K562 (cell line): ENCODE results near the gene MACROD2. TPM values are rescaled to one million over a fixed set of nuclear protein-coding genes. Genes with fewer than 3 reads are reported as not detected.

Experiments used
- ATAC-seq: fragments of 200-7000 bp; cut with Tn5 transposase; 3 replicates; pipeline ENCODE4 v1.9.1; 2020; ENCODE audit warnings: moderate library complexity
- BruUV-seq: library from RNA; stranded (reverse); fragments of 400-500 nt; replicated peaks from 2 replicates; lab custom pipeline; 2021; lab: Mats Ljungman, UMichigan
- CTCF ChIA-PET: fragments of 300-600 bp; formaldehyde crosslinking; extraction: SDS; loops from one replicate; lab custom pipeline; 2021; ENCODE audit warnings: low intra/inter-chr PET ratio; lab: Yijun Ruan, JAX
- POLR2A ChIA-PET: fragments of 300-600, 350-650 bp; sonication (Branson Sonifier 250); formaldehyde crosslinking; extraction: SDS; loops from one replicate; lab custom pipeline; 2021; ENCODE audit warnings: antibody characterized with exemption, inconsistent platforms; lab: Yijun Ruan, JAX
- DNase-seq, 4 experiments: peaks; one replicate each; pipeline versions ENCODE4 v3.0.0 to v3.0.0-alpha.2; 2011 to 2018; ENCODE audit warnings: low spot score in 3 of 4, mixed read lengths in 3 of 4; ENCODE audit errors: extremely low read depth in 1 of 4
- FAIRE-seq: peaks from 2 replicates; lab custom pipeline; 2011; peaks lifted over from hg19 to GRCh38; lab: Jason Lieb, UNC
- H2AFZ ChIP-seq: 2 replicates; pipeline ENCODE4 v1.6.0; 2011; ENCODE audit warnings: low read depth, low read length, control low read depth, inconsistent platforms
- H3K27ac ChIP-seq: fragments of 200-600 bp; 3 replicates; pipeline ENCODE4 v1.8.0; 2011; ENCODE audit warnings: low read depth, mild to moderate bottlenecking, control low read depth, inconsistent platforms, low read length, moderate library complexity, mixed read lengths; ENCODE audit errors: extremely low read depth
- H3K27me3 ChIP-seq, 2 experiments: fragments of 300-600 bp in 1 of 2; 2 replicates in 1 of 2; 3 replicates in 1 of 2; pipeline versions ENCODE4 v1.6.0 to v1.8.0; 2011; ENCODE audit warnings: inconsistent platforms in 2 of 2, low read length in 2 of 2, mild to moderate bottlenecking in 1 of 2, mixed read lengths in 1 of 2, moderate library complexity in 1 of 2; ENCODE audit not compliant: control insufficient read depth in 2 of 2, insufficient read depth in 2 of 2
- H3K36me3 ChIP-seq: fragments of 300-600 bp; 3 replicates; pipeline ENCODE4 v1.8.0; 2011; ENCODE audit warnings: mild to moderate bottlenecking, low read length, inconsistent platforms; ENCODE audit not compliant: control insufficient read depth, insufficient read depth
- H3K4me1 ChIP-seq, 2 experiments: fragments of 200-600 bp in 1 of 2; replicated peaks in 1 of 2; 2 replicates in 1 of 2; 3 replicates in 1 of 2; pipeline versions ENCODE4 v1.5.1 to v1.8.0; 2011; ENCODE audit warnings: inconsistent platforms in 2 of 2, low read length in 2 of 2, mild to moderate bottlenecking in 1 of 2, mixed read lengths in 1 of 2, moderate library complexity in 1 of 2; ENCODE audit not compliant: control insufficient read depth in 2 of 2, insufficient read depth in 2 of 2
- H3K4me2 ChIP-seq: 2 replicates; pipeline ENCODE4 v1.6.1; 2011; ENCODE audit warnings: low read length, control low read depth, inconsistent platforms, mixed read lengths; ENCODE audit not compliant: insufficient read depth
- H3K4me3 ChIP-seq: fragments of 200-600 bp; sonication (generic), shearing (Covaris generic); 2 replicates; pipeline ENCODE4 v1.5.1; 2016; ENCODE audit warnings: control low read depth, inconsistent platforms
- H3K79me2 ChIP-seq: fragments of 200-600 bp; 3 replicates; pipeline ENCODE4 v1.8.0; 2011; ENCODE audit warnings: low read length, inconsistent platforms; ENCODE audit not compliant: control insufficient read depth, insufficient read depth
- H3K9ac ChIP-seq, 2 experiments: 2 replicates each; pipeline versions ENCODE4 v1.6.0 to v1.6.1; 2011; ENCODE audit warnings: low read depth in 2 of 2, low read length in 2 of 2, control low read depth in 1 of 2, inconsistent platforms in 1 of 2, mild to moderate bottlenecking in 1 of 2, mixed read lengths in 1 of 2; ENCODE audit not compliant: insufficient read depth in 1 of 2
- H3K9me1 ChIP-seq: one replicate; pipeline ENCODE4 v1.6.0; 2011; ENCODE audit warnings: inconsistent platforms, mild to moderate bottlenecking, low read length, moderate library complexity; ENCODE audit not compliant: control insufficient read depth, insufficient read depth
- H3K9me3 ChIP-seq: replicated peaks from 2 replicates; pipeline ENCODE4 v1.5.1; 2011; ENCODE audit warnings: low read depth, low read length, inconsistent platforms; ENCODE audit not compliant: control insufficient read depth, insufficient read depth
- H4K20me1 ChIP-seq: replicated peaks from 2 replicates; pipeline ENCODE4 v1.6.1; 2011; ENCODE audit warnings: low read length, inconsistent platforms, mixed read lengths; ENCODE audit not compliant: control insufficient read depth, insufficient read depth
- ADNP ChIP-seq: fragments of 200-800 bp; sonication (Bioruptor generic); IDR thresholded peaks from 2 replicates; pipeline ENCODE4 v1.6.1; 2016; ENCODE audit warnings: missing genetic modification characterization, missing compliant biosample characterization
- ARID2 ChIP-seq: fragments of 450-650 bp; IDR thresholded peaks from 2 replicates; pipeline ENCODE4 v1.6.1; 2017; ENCODE audit warnings: antibody characterized with exemption, mild to moderate bottlenecking
- ELF1 ChIP-seq: fragments of 200-800 bp; sonication (Bioruptor generic); IDR thresholded peaks from 2 replicates; pipeline ENCODE4 v1.6.1; 2016; ENCODE audit warnings: missing genetic modification characterization, missing compliant biosample characterization
- PTBP1 ChIP-seq: fragments of 200-400 bp; formaldehyde crosslinking; IDR thresholded peaks from 2 replicates; pipeline ENCODE4 v1.6.1; 2017; ENCODE audit warnings: low read depth, low read length
- SIRT6 ChIP-seq: IDR thresholded peaks from one replicate; pipeline ENCODE4 v1.6.1; 2012; ENCODE audit warnings: low read depth, mild to moderate bottlenecking, control low read depth, inconsistent platforms, low read length, moderate library complexity
- SMARCB1 ChIP-seq: IDR thresholded peaks from 2 replicates; pipeline ENCODE4 v1.6.1; 2011; ENCODE audit warnings: improper control_type of control experiment, low read depth; ENCODE audit not compliant: insufficient read length
- SUPT5H ChIP-seq: fragments of 450-650 bp; IDR thresholded peaks from 2 replicates; pipeline ENCODE4 v1.6.1; 2016
- ZBED1 ChIP-seq: IDR thresholded peaks from 2 replicates; pipeline ENCODE4 v1.6.1; 2014
- ZC3H4 ChIP-seq: sonication (generic); formaldehyde crosslinking; IDR thresholded peaks from 2 replicates; pipeline ENCODE4 v1.9.0; 2021; ENCODE audit warnings: missing genetic modification reagents, borderline replicate concordance
- ZNF408 ChIP-seq: fragments of 250-450 bp; sonication (Bioruptor Pico); IDR thresholded peaks from 2 replicates; pipeline ENCODE4 v1.4.0; 2020; ENCODE audit warnings: low read depth, mild to moderate bottlenecking, moderate library complexity
- ZNF551 ChIP-seq: fragments of 250-450 bp; sonication (Bioruptor Pico); IDR thresholded peaks from 2 replicates; pipeline ENCODE4 v1.5.0; 2021; ENCODE audit warnings: mild to moderate bottlenecking, moderate library complexity
- WGBS: fragments of 100-300 bp; shearing (Covaris generic); methylation state at CpG from one replicate; pipeline ENCODE4 v1.1.6; 2016; ENCODE audit warnings: low coverage, mixed read lengths; ENCODE audit not compliant: insufficient coverage; ENCODE audit errors: missing lambda C conversion rate; 5-methylcytosine and 5-hydroxymethylcytosine counted together
- in situ Hi-C: fragments of 300-500 bp; cut with MboI; formaldehyde crosslinking; loops from 4 replicates; pipeline ENCODE4 v1.15.0; 2018; ENCODE audit warnings: inconsistent platforms, mixed read lengths
- intact Hi-C: fragments of 100-400 bp; cut with micrococcal nuclease; formaldehyde crosslinking; loops from 2 replicates; pipeline ENCODE4 v1.14.2; 2022
- polyA plus RNA-seq, 8 experiments: library from polyadenylated mRNA; depleted of rRNA in 4 of 8; stranded (reverse) in 5 of 8; unstranded in 3 of 8; fragments of >200 nt; fragmentation: Nextera tagmentation in 2 of 8; fragmentation: Illumina TruSeq in 1 of 8; extraction: Ambion mirVana in 2 of 8; extraction: Trizol in 1 of 8; gene quantifications; 2 replicates each; pipeline versions ENCODE4 v1.2.1 to v1.2.3, GENCODE V29; 2011 to 2014; ENCODE audit warnings: inconsistent platforms in 1 of 8, missing spikeins in 1 of 8
- total RNA-seq, 7 experiments: library from RNA; depleted of rRNA in 6 of 7; stranded (reverse); fragments of >200 nt in 6 of 7; fragmentation: Illumina TruSeq in 2 of 7; extraction: Trizol in 2 of 7; gene quantifications; 2 replicates each; pipeline versions ENCODE4 v1.2.1 to v1.2.3, GENCODE V29; 2011 to 2021; ENCODE audit warnings: low replicate concordance in 1 of 7

MACROD2 gene
- total and polyA plus RNA-seq, 9 of the 15 experiments (the other 6 are each of a cell fraction or from before 2014, with no cell fraction given) = not detected

- TF ChIP-seq ADNP (tag) (no peak), ARID2 (no peak)
- TF ChIP-seq, all 486 proteins: peak for 0
These were observed 1871.8 kb downstream of the MACROD2 start (continued) for GRCh38 chr20:15866916-15867730.

- DNase-seq (no peak), ATAC-seq (no peak), FAIRE-seq (no peak)
- no peak overlapping the region for H3K4me3 ChIP-seq
- H3K4me1 ChIP-seq = no peaks in the 10 kb centered on the region
- 0% methylated on average over 4 of the region's 4 CpGs for WGBS
- H3K79me2 ChIP-seq = no peaks in the 10 kb centered on the region
- H4K20me1 ChIP-seq = no peaks in the 10 kb centered on the region
- no peak for TF ChIP-seq SMARCB1
- no peak for TF ChIP-seq PTBP1
- TF ChIP-seq ZC3H4 = no peak
- no peak for TF ChIP-seq ZNF408
- no peak for TF ChIP-seq ZBED1
- TF ChIP-seq ARID2 = no peak
- TF ChIP-seq SUPT5H = no peak
- no peak for TF ChIP-seq ELF1 (tag)
- TF ChIP-seq ZNF551 (CRISPR knock-in tag) = no peak
- no peak for TF ChIP-seq SIRT6
- no peaks in the 10 kb centered on the region for H3K9me3 ChIP-seq
- H3K4me2 ChIP-seq = no peak overlapping the region
- no TSS peak for BruUV-seq
- CTCF ChIA-PET = no interaction called here
- intact Hi-C loops (no loop called here), in situ Hi-C loops (no loop called here)
- H2AFZ ChIP-seq = no peak overlapping the region
- H3K9me1 ChIP-seq = no peaks in the 10 kb centered on the region
- no peak overlapping the region for H3K9ac ChIP-seq
- no peaks in the 10 kb centered on the region for H3K27me3 ChIP-seq
- POLR2A ChIA-PET = no interaction called here
- no peak overlapping the region for H3K27ac ChIP-seq
- H3K36me3 ChIP-seq = no peaks in the 10 kb centered on the region
These were observed 1872.6 kb downstream of the MACROD2 start for GRCh38 chr20:15867899-15868298.
